ENCODE measurements around the gene MRPS34.
"Not testable (repeated sequence)": the region's sequence is repeated elsewhere in the genome, so short reads cannot be mapped to it uniquely, and the experiment has no call there.

Gene MRPS34

GRCh38 chr16:1734123-1734522, 38.8 kb downstream of the MRPS34 start:
- H2BK5ac ChIP-seq (ENCODE audit: low read length), result no peak overlapping the region
- H3K4me1 ChIP-seq (ENCODE audit: control insufficient read depth, low read depth, low read length), result no peaks in the 10 kb centered on the region
- no peak overlapping the region for H3K4ac ChIP-seq (ENCODE audit: low read depth, low read length)
- no peak overlapping the region for H2BK120ac ChIP-seq (ENCODE audit: low read depth, low read length)
- H3K79me2 ChIP-seq (ENCODE audit: control insufficient read depth, insufficient read depth, low read length), result no peaks in the 10 kb centered on the region
- no peak overlapping the region for H3K4me2 ChIP-seq (ENCODE audit: low read length)
- no peak overlapping the region for H3K56ac ChIP-seq (ENCODE audit: low read length)
- no peak overlapping the region for H3K9ac ChIP-seq (ENCODE audit: low read length)
- H3K4me3 ChIP-seq (ENCODE audit: low read length), result no peak overlapping the region
- no peaks in the 10 kb centered on the region for H3K36me3 ChIP-seq (ENCODE audit: control insufficient read depth, insufficient read depth, low read length)
- no peak overlapping the region for H4K8ac ChIP-seq (ENCODE audit: low read depth, low read length)
- H3K18ac ChIP-seq (ENCODE audit: low read length), result no peak overlapping the region
- DNase-seq, result no peak
- no peak overlapping the region for H3K23ac ChIP-seq (ENCODE audit: low read length)
- H4K5ac ChIP-seq (ENCODE audit: low read length), result no peak overlapping the region
- no peak overlapping the region for H2BK15ac ChIP-seq (replicated peaks; ENCODE audit: low read depth)
- no peak overlapping the region for H3K27ac ChIP-seq (ENCODE audit: low read depth, low read length)
- no CpG with 5 or more reads among the region's 22 CpGs for WGBS (ENCODE audit: extremely low coverage, insufficient coverage, low lambda C conversion rate)
- H2AK5ac ChIP-seq (ENCODE audit: low read length), result no peak overlapping the region
- H3K27me3 ChIP-seq (ENCODE audit: insufficient read depth, low read length, poor library complexity), result no peaks in the 10 kb centered on the region
- no peaks in the 10 kb centered on the region for H3K79me1 ChIP-seq (ENCODE audit: low read length)

- WGBS (ENCODE audit: extremely low coverage, insufficient coverage, low lambda C conversion rate), result no CpG with 5 or more reads among the region's 21 CpGs
- not testable (repeated sequence) for H3K36me3 ChIP-seq (ENCODE audit: control insufficient read depth, insufficient read depth, low read length)
These were observed 40.4 kb downstream of the MRPS34 start for GRCh38 chr16:1732551-1732987.

GRCh38 chr16:1732071-1732470, 40.9 kb downstream of the MRPS34 start:
- H2AK5ac ChIP-seq (ENCODE audit: low read length), result no peak overlapping the region
- no peaks in the 10 kb centered on the region for H3K79me2 ChIP-seq (ENCODE audit: control insufficient read depth, insufficient read depth, low read length)
- no peak overlapping the region for H3K4me3 ChIP-seq (ENCODE audit: low read length)
- no CpG with 5 or more reads among the region's 14 CpGs for WGBS (ENCODE audit: extremely low coverage, insufficient coverage, low lambda C conversion rate)
- H3K27ac ChIP-seq (ENCODE audit: low read depth, low read length), result no peak overlapping the region
- no peaks in the 10 kb centered on the region for H3K4me1 ChIP-seq (ENCODE audit: control insufficient read depth, low read depth, low read length)
- no peak overlapping the region for H3K9ac ChIP-seq (ENCODE audit: low read length)
- no peak overlapping the region for H2BK120ac ChIP-seq (ENCODE audit: low read depth, low read length)
- H4K8ac ChIP-seq (ENCODE audit: low read depth, low read length), result no peak overlapping the region
- H3K18ac ChIP-seq (ENCODE audit: low read length), result no peak overlapping the region
- H3K36me3 ChIP-seq (ENCODE audit: control insufficient read depth, insufficient read depth, low read length), result no peaks in the 10 kb centered on the region
- H3K27me3 ChIP-seq (ENCODE audit: insufficient read depth, low read length, poor library complexity), result no peaks in the 10 kb centered on the region
- no peak overlapping the region for H4K5ac ChIP-seq (ENCODE audit: low read length)
- H2BK15ac ChIP-seq (replicated peaks; ENCODE audit: low read depth), result no peak overlapping the region
- no peak overlapping the region for H3K4me2 ChIP-seq (ENCODE audit: low read length)
- H3K4ac ChIP-seq (ENCODE audit: low read depth, low read length), result no peak overlapping the region
- H2BK5ac ChIP-seq (ENCODE audit: low read length), result no peak overlapping the region
- DNase-seq, result no peak
- H3K79me1 ChIP-seq (ENCODE audit: low read length), result no peaks in the 10 kb centered on the region
- no peak overlapping the region for H3K23ac ChIP-seq (ENCODE audit: low read length)
- H3K56ac ChIP-seq (ENCODE audit: low read length), result no peak overlapping the region

More at GRCh38 chr16:1732551-1732987, 40.4 kb downstream of the MRPS34 start:
- not testable (repeated sequence) for H3K79me1 ChIP-seq (ENCODE audit: low read length); H3K9ac ChIP-seq (ENCODE audit: low read length); H3K4me1 ChIP-seq (ENCODE audit: control insufficient read depth, low read depth, low read length); H3K4me2 ChIP-seq (ENCODE audit: low read length); H3K4me3 ChIP-seq (ENCODE audit: low read length); H3K23ac ChIP-seq (ENCODE audit: low read length); H3K18ac ChIP-seq (ENCODE audit: low read length); H3K4ac ChIP-seq (ENCODE audit: low read depth, low read length); H3K27ac ChIP-seq (ENCODE audit: low read depth, low read length); H2AK5ac ChIP-seq (ENCODE audit: low read length); H3K56ac ChIP-seq (ENCODE audit: low read length); H3K27me3 ChIP-seq (ENCODE audit: insufficient read depth, low read length, poor library complexity); H3K79me2 ChIP-seq (ENCODE audit: control insufficient read depth, insufficient read depth, low read length); H2BK5ac ChIP-seq (ENCODE audit: low read length); H4K8ac ChIP-seq (ENCODE audit: low read depth, low read length); H2BK120ac ChIP-seq (ENCODE audit: low read depth, low read length); H2BK15ac ChIP-seq (replicated peaks; ENCODE audit: low read depth); DNase-seq; H4K5ac ChIP-seq (ENCODE audit: low read length)

- no CpG with 5 or more reads among the region's 7 CpGs for WGBS (ENCODE audit: extremely low coverage, insufficient coverage, low lambda C conversion rate)
- no peaks in the 10 kb centered on the region for H3K36me3 ChIP-seq (ENCODE audit: control insufficient read depth, insufficient read depth, low read length)
- H3K18ac ChIP-seq (ENCODE audit: low read length), result no peak overlapping the region
- no peak overlapping the region for H3K9ac ChIP-seq (ENCODE audit: low read length)
- H3K27me3 ChIP-seq (ENCODE audit: insufficient read depth, low read length, poor library complexity), result no peaks in the 10 kb centered on the region
- H3K4me2 ChIP-seq (ENCODE audit: low read length), result no peak overlapping the region
- H3K4me1 ChIP-seq (ENCODE audit: control insufficient read depth, low read depth, low read length), result no peaks in the 10 kb centered on the region
- H3K79me1 ChIP-seq (ENCODE audit: low read length), result no peaks in the 10 kb centered on the region
- no peak overlapping the region for H3K4ac ChIP-seq (ENCODE audit: low read depth, low read length)
- no peak overlapping the region for H3K56ac ChIP-seq (ENCODE audit: low read length)
- no peak for DNase-seq
- no peak overlapping the region for H4K8ac ChIP-seq (ENCODE audit: low read depth, low read length)
- H2AK5ac ChIP-seq (ENCODE audit: low read length), result no peak overlapping the region
- H3K4me3 ChIP-seq (ENCODE audit: low read length), result no peak overlapping the region
- H3K79me2 ChIP-seq (ENCODE audit: control insufficient read depth, insufficient read depth, low read length), result no peaks in the 10 kb centered on the region
- no peak overlapping the region for H2BK5ac ChIP-seq (ENCODE audit: low read length)
- no peak overlapping the region for H3K27ac ChIP-seq (ENCODE audit: low read depth, low read length)
- H4K5ac ChIP-seq (ENCODE audit: low read length), result no peak overlapping the region
- H2BK15ac ChIP-seq (replicated peaks; ENCODE audit: low read depth), result no peak overlapping the region
- H3K23ac ChIP-seq (ENCODE audit: low read length), result no peak overlapping the region
- no peak overlapping the region for H2BK120ac ChIP-seq (ENCODE audit: low read depth, low read length)
These were observed 41.3 kb downstream of the MRPS34 start for GRCh38 chr16:1731603-1732002.

- Histone ChIP-seq H4K8ac (ENCODE audit: low read depth, low read length) (no peak overlapping the region), H3K27me3 (ENCODE audit: insufficient read depth, low read length, poor library complexity) (no peaks in the 10 kb centered on the region), H3K4me2 (ENCODE audit: low read length) (no peak overlapping the region), H3K36me3 (ENCODE audit: control insufficient read depth, insufficient read depth, low read length) (peaks cover 1% of the 10 kb centered on the region), H2BK120ac (ENCODE audit: low read depth, low read length) (no peak overlapping the region), H2BK15ac (replicated peaks; ENCODE audit: low read depth) (no peak overlapping the region), H2BK5ac (ENCODE audit: low read length) (no peak overlapping the region), H3K23ac (ENCODE audit: low read length) (no peak overlapping the region), H3K27ac (ENCODE audit: low read depth, low read length) (no peak overlapping the region), H3K18ac (ENCODE audit: low read length) (no peak overlapping the region), H2AK5ac (ENCODE audit: low read length) (no peak overlapping the region), H4K5ac (ENCODE audit: low read length) (no peak overlapping the region), H3K4me3 (ENCODE audit: low read length) (no peak overlapping the region), H3K4me1 (ENCODE audit: control insufficient read depth, low read depth, low read length) (no peaks in the 10 kb centered on the region), H3K79me2 (ENCODE audit: control insufficient read depth, insufficient read depth, low read length) (no peaks in the 10 kb centered on the region), H3K9ac (ENCODE audit: low read length) (no peak overlapping the region), H3K56ac (ENCODE audit: low read length) (no peak overlapping the region), H3K4ac (ENCODE audit: low read depth, low read length) (no peak overlapping the region), H3K79me1 (ENCODE audit: low read length) (no peaks in the 10 kb centered on the region)
- DNase-seq, result no peak
- no CpG with 5 or more reads among the region's 7 CpGs for WGBS (ENCODE audit: extremely low coverage, insufficient coverage, low lambda C conversion rate)
These were observed 41.9 kb downstream of the MRPS34 start for GRCh38 chr16:1731073-1731472.

GRCh38 chr16:1729445-1729844, 43.5 kb downstream of the MRPS34 start:
- WGBS (ENCODE audit: extremely low coverage, insufficient coverage, low lambda C conversion rate), result no CpG with 5 or more reads among the region's 35 CpGs
- H3K23ac ChIP-seq (ENCODE audit: low read length), result no peak overlapping the region
- no peak overlapping the region for H3K18ac ChIP-seq (ENCODE audit: low read length)
- no peak overlapping the region for H3K9ac ChIP-seq (ENCODE audit: low read length)
- no peaks in the 10 kb centered on the region for H3K79me1 ChIP-seq (ENCODE audit: low read length)
- no peak overlapping the region for H2BK120ac ChIP-seq (ENCODE audit: low read depth, low read length)
- no peak for DNase-seq
- H3K4me3 ChIP-seq (ENCODE audit: low read length), result no peak overlapping the region
- H4K5ac ChIP-seq (ENCODE audit: low read length), result no peak overlapping the region
- H3K79me2 ChIP-seq (ENCODE audit: control insufficient read depth, insufficient read depth, low read length), result no peaks in the 10 kb centered on the region
- H4K8ac ChIP-seq (ENCODE audit: low read depth, low read length), result no peak overlapping the region
- no peak overlapping the region for H3K4me2 ChIP-seq (ENCODE audit: low read length)
- peaks cover 2% of the 10 kb centered on the region for H3K36me3 ChIP-seq (ENCODE audit: control insufficient read depth, insufficient read depth, low read length)
- H3K56ac ChIP-seq (ENCODE audit: low read length), result no peak overlapping the region
- H2BK15ac ChIP-seq (replicated peaks; ENCODE audit: low read depth), result no peak overlapping the region
- no peak overlapping the region for H3K27ac ChIP-seq (ENCODE audit: low read depth, low read length)
- H2AK5ac ChIP-seq (ENCODE audit: low read length), result no peak overlapping the region
- no peak overlapping the region for H2BK5ac ChIP-seq (ENCODE audit: low read length)
- no peaks in the 10 kb centered on the region for H3K27me3 ChIP-seq (ENCODE audit: insufficient read depth, low read length, poor library complexity)
- H3K4ac ChIP-seq (ENCODE audit: low read depth, low read length), result no peak overlapping the region
- no peaks in the 10 kb centered on the region for H3K4me1 ChIP-seq (ENCODE audit: control insufficient read depth, low read depth, low read length)
